ENCODE results near the gene TOP3B.
"Not testable (repeated sequence)": the region's sequence is repeated elsewhere in the genome, so short reads cannot be mapped to it uniquely, and the experiment has no call there.

The TOP3B gene

DNA sequence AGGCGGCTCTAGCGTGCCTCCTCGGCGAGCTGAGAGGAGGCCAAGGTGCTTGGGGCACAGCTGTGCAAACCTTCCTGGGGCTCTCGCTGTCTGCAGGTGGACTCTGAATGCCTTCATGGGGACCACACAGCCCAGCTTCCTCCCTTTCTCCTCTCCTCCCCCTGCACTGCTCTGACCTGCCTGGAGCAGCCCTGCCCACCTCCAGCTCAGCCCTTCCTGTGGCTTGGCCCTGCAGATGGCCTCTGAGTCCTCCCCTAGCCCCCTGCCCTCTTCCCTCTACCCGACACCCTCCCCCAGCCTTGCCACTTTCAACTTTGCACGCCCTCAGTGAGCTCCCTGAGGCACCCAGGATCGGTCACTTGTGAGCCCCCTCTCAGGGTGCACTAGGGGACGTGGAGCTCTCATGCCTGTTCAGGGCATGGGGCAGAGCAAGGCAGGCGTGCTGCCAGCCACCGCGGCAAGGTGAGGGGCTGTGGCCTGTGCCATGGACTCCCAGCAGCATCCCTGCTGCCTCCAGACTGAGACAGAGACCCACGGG lies 61.3 kb downstream of the TOP3B start:
- no peak for DNase-seq

DNA sequence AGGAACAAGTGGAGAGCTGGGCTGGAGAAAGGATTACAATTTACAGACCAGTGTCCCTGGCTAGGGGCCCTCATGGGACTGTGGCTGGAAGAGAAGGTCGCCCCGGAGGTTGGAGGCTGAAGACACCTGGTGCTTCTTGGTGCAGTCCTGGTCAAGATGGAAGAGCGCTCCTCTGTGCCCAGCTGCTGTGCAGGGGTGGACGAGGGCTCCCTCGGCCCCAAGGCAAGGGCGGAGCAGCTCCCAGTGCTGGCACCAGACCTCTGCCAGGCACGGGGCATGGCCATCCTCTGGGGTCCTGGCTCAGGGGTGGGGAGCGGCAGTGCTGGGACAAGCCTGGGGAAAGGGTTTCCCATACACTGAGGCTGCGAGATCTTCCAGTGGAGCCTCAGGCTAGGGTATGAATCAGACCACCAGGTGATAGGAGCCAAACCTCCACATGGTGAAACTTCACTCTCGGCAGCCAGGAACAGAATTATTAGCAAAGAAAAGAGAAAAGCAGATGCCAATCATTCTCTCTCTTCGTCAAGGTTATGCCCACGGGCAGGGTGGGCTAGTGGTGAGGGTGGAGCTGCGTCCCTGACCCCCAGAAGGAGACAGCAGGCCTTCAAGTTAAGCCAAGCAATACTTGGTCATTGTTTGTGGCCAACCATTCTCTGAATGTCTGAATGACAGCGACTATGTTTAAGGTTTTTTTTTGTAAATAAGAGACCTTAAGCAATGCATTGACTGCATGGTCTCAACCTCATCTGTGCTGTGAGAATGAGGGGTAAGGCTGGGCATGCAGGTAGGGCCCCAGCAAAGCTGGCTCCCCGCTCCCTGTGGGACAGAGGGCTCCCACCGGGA lies 62.0 kb downstream of the TOP3B start:
- DNase-seq, result no peak

DNA sequence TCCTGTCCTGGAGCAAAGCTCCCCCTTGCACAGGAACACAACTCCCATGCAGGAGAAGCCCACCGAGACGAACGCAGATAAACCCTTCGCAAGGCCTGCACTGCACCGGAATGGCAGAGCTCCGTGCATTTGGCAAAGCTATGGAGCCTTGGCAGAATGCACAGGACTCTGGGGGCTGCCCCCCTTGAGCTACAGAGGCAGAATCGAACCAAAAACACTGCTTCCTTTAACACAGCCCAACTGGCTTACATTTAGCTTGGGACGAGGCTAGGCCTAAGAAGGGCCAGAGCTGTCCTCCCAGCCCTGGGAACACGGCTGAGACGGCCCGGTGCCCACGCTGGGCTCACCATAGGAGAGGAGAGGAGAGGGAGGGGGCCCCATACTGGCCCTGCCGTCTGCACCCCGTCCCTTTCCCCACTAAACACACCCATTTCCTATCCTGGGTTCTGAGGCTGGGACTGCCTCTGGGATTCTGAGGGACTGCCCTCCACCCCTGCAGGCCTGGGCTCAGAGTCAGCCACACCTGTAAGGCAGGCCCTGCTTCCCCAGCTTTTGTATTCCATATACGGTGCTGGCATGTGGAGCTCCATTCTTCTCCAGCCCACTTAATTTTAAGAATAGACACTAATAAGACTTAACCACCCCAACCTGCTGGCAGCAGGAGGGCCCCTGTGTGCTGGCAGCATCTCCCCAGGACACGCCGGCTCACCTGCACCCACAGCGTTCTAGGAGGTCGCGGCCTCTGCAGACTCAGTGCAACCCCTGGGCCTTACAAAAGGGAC lies 62.9 kb downstream of the TOP3B start:
- no peak for DNase-seq

DNA sequence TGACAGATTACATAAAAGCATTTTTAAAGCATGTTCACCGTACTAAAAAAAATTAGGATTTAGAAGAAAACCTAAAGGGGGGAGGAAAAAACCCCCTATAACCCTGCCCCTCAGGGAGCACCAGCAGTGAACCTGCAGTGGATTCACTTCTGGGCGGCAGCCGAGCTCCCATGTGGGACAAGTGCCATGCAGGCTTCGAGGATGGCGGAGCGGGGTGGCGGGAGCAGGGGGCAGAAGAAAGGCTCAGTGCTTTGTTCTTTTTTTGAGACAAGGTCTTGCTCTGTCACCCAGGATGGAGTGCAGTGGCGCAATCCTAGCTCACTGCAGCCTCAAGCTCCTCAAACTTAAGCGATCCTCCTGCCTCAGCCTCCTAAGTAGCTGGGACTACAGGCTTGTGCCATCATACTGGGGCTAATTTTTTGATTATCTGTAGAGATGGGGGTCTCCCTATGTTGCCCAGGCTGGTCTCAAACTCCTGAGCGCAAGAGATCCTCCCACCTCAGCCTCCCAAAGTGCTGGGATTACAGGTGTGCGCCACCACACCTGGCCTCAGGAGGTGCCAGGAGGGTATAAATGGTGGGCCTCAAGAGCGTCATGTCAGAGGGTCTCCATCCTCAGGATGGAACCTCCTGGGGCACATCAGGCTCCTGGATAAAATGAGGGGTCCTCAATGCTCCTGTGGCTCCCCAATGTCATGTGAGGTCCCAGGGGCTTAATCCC lies 64.0 kb downstream of the TOP3B start:
- DNase-seq, result no peak

DNA sequence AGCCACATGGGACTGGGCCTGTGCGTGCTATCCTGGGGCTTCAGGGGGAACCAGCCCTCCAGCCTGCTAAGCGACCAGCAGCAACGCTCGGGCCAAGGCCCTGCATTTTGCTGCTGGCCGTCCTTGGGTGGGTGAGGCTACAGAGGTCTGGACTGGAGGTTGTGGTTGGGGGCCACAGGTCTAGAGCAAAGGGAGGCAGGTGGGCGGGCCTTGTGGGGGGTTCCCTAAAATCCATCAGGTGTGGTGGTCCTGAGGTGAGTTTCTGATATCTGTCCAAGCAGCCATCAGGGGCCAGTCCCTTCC lies 64.7 kb downstream of the TOP3B start:
- DNase-seq, result no peak

- no peak for DNase-seq
Observed at GRCh38 chr22:21917181-21917958, 65.2 kb downstream of the TOP3B start.

DNA sequence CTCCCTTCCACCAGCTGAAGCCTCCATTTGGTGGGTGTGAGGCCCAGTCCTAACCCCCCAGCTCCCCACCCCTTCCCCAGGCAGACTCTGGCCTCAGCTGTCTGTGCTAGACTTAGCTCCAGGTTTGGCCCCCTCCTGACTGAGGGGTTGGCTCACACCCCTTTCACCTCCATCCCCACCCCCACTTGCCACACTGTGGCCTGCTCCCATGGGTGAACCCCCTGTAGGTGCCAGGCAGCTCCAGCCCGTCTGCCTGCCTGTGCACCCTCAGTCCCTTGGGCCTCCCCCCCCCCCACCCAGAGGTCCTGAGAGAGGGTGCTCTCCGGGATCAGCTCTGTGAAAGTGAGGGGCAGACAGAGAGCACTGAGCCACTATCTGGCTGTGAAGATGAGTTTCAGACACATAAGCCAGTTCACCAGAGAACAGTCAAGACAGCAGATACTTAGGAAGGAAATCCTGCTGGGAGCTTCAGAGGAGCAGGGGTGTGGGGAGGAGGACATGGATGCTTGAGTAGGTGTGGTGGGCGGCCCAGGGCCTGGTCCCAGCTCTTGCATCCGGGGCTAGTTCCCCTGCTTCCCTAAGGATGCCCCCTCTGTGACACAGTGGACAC lies 66.2 kb downstream of the TOP3B start:
- no peak for DNase-seq

GRCh38 chr22:21915624-21916308 lies 66.8 kb downstream of the TOP3B start:
- DNase-seq, result no peak

- DNase-seq, result not testable (repeated sequence)
Observed at GRCh38 chr22:21914033-21914642, 68.4 kb downstream of the TOP3B start.

DNA sequence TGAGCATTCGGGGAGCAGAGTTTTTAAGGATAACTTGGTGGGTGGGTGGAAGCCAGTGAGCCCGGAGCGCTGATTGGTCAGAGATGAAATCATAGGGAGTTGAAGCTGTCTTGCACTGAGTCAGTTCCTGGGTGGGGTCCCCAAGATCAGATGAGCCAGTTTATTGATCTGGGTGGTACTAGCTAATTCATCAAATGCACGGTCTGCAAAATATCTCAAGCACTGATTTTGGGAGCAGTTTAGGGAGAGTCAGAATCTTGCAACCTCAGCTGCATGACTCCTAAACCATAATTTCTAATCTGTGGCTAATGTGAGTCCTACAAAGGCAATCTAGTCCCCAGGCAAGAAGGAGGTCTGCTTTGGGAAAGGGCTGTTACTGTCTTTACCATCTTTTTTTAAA lies 72.2 kb downstream of the TOP3B start:
- not testable (repeated sequence) for DNase-seq

DNA sequence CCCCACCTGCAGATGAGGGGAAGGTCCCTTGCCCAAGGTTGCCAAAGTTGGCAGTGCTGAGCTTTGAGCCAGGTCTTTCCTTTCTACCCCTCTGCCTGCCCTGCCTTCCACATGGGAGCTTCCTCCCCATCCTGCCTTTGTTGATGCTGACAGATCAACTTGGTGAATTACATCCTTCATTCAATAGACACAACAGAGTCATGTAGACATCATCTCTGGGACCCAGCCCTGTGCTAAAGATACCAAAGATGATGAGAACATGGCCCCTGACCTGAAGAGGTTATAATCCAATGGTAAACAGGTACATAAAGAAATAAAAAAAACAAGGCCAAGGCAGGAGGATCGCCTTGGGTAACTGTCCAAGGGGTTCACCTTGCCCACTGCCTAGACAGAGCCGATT lies 72.7 kb downstream of the TOP3B start:
- DNase-seq, result no peak

- no peak for DNase-seq
Observed at GRCh38 chr22:21907638-21908522, 74.7 kb downstream of the TOP3B start.
